Astrocyte of the cerebellum (primary cell): ENCODE measurements around the gene TBXA2R.

Experiments
- DNase-seq: peaks from one replicate; pipeline ENCODE4 v3.0.0-alpha.2; 2011; ENCODE audit warnings: low read depth
- H3K4me3 ChIP-seq: 2 replicates; pipeline ENCODE4 v1.5.1; 2011; ENCODE audit warnings: mild to moderate bottlenecking, low read depth, low read length, moderate library complexity
- in situ Hi-C: cut with HindIII; loops from 2 replicates; pipeline ENCODE4 v1.10.0; 2017; ENCODE audit warnings: low sequenced_read_pairs
- TF ChIP-seq, protein P1 (sequence below): IDR thresholded peaks from 2 replicates; pipeline ENCODE4 v1.5.1; 2012; ENCODE audit warnings: low read length, low read depth, moderate library complexity, mild to moderate bottlenecking; ENCODE audit errors: missing control alignments

Gene TBXA2R

DNA sequence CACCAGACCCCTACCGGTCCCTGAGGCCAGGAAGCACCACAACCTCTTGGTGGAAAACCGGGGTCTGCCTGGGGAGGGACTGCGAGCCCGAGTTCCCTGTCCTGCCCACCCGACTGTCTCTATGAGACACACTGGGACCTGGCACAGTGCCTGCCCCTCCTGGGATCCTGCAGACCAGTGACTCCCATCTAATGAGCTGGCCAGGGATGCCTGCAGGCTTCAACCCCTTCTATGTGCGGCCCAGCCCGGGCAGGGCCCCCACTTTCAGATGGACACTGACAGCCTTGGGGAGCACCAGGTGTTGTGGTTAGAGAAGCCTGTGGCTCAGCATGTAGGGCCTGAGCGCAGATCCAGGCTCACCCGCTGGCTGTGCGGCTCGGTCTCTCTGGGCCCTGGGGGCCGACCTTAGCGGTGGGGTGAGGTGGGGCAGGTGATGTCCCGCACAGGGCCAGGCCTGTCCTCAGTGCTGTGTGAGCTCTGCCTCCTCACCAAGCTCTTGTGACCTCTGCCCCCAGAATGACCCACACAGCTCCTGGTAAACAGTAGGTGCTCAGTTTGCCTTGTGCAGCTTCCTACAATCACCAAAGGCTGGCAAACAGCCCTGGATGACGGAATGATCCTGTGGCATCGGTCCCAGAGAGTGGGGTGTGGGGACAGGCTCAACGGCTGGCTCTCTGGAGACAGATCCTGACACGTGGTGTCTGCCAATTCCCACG, 37.8 kb upstream of the TBXA2R start:
- in situ Hi-C loops = no loop called here
- no peak for DNase-seq
- no peak overlapping the region for H3K4me3 ChIP-seq
- TF ChIP-seq, protein P1, sequence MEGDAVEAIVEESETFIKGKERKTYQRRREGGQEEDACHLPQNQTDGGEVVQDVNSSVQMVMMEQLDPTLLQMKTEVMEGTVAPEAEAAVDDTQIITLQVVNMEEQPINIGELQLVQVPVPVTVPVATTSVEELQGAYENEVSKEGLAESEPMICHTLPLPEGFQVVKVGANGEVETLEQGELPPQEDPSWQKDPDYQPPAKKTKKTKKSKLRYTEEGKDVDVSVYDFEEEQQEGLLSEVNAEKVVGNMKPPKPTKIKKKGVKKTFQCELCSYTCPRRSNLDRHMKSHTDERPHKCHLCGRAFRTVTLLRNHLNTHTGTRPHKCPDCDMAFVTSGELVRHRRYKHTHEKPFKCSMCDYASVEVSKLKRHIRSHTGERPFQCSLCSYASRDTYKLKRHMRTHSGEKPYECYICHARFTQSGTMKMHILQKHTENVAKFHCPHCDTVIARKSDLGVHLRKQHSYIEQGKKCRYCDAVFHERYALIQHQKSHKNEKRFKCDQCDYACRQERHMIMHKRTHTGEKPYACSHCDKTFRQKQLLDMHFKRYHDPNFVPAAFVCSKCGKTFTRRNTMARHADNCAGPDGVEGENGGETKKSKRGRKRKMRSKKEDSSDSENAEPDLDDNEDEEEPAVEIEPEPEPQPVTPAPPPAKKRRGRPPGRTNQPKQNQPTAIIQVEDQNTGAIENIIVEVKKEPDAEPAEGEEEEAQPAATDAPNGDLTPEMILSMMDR = no peak

DNA sequence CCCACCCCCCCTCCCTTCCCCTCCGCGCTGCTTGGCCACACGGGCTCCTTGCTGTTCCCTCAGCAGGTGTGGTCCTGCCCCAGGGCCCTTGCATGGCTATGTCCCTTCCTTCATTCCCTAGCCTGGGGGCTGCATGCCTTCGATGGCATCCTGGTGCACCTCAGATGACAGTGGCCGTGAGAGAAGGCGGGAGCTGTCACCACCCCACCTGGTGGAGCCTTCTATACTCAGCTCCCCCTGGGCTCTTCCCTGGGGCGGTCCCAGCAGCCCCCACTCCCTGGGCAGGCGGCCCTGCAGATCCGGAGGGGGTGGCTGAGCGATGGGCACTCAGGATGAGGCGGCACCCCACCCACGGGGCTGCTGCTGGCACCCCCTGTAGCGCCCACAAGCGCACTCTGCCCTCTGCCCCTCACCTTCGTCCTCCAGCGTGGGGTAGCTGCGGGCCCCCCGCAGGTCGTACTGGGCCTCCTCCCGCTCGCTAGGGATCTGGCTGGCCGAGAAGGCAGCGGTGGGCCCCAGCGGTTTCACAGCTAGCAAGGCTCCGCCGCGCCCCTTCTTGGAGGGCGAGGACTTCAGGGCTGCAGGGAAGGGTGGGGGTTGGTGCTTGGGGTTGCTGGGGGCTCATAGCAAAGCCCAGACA, 37.1 kb upstream of the TBXA2R start:
- TF ChIP-seq, protein P1 = no peak
- in situ Hi-C loops = no loop called here

DNA sequence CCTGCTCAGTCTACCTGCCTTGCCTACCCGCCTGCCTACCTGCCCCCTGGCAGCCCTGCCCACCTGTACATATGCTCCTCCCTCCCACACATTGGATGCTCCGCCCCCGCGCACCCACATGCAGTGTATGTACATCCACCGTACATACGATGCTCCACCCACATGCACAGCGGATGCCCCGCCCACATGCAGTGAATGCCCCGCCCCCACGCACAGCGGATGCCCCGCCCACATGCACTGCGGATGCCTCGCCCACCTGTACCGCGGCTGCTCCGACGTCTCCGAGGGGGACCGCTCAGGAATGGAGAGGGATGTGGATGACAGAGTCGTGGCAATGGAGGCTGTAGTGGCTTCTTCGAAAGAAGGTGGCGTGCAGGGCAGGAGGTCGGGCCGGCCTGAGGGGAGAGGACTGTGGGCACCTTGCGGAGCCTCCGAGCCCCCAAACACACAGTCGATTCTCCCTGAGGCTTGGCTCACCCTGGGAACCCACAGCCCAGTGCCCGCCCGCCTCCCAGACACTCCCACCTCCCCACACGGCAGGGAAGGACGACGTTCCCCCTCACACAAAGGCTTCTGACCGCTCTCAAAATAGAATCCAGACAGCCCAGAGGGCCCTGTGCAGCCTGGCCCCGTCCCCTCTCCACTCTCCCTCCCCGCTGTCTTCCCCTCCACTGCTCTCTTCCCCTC, 36.5 kb upstream of the TBXA2R start:
- in situ Hi-C loops = no loop called here
- no peak for DNase-seq
- no peak overlapping the region for H3K4me3 ChIP-seq
- TF ChIP-seq, protein P1 = no peak

More for the DNA sequence above, 37.1 kb upstream of the TBXA2R start:
- no peak for DNase-seq
- no peak overlapping the region for H3K4me3 ChIP-seq

DNA sequence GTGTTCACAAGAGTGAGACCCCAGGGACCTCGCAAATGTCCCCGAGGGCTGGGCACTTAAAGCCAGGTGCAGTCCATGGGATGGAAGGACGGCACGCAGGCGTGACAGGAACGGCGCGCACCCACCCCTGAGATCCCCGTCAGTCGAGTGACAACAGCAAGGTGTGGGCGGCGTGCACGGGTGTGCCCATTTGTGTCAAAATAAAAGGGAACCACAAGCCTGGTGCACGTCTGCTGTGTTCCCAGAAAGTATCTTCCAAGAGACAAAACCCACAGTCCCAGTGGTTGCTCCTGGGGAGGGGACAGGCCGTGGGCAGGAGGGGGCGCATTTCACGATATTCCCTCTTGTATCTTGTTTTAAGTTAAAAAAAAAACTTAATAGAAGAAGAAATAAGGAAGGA, 35.6 kb upstream of the TBXA2R start:
- in situ Hi-C loops = no loop called here
- DNase-seq = no peak
- TF ChIP-seq, protein P1 = no peak
- no peak overlapping the region for H3K4me3 ChIP-seq

DNA sequence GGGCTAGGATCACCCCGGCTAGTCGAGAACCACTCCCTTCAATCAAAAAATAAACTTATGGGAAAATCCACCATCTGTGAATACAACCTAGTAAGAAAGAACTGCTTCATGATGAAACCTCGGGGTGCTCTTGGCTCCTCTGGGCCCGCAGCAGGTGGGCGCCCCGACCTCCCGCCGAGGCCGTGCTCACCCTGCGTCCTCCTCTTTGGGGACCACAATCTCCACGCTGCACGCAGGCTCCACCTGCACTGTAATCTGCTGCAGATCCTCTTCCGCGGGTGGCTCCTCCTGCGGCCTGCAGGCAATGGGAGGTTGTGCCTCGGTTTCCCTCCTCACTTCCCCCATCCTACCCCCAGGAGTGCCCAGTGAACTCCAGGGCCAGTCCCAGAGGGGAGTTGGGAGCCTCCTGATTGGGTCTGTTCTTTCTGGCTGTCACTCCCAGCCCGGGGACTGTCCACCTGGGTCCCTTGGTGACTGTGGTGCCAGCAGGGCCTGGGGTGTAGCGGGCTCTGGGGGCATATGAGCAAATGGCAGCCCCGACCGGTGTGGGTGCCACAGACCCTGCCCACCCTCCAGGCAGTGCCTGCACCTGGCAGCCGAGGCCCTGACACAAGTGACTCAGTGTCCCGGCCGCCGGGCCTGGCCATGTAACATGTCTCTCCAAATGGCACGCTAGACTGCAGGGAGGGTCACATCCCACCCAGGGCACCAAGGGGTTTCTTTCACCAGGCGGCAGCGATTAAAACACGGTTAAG, 35.0 kb upstream of the TBXA2R start:
- TF ChIP-seq, protein P1 = no peak

DNA sequence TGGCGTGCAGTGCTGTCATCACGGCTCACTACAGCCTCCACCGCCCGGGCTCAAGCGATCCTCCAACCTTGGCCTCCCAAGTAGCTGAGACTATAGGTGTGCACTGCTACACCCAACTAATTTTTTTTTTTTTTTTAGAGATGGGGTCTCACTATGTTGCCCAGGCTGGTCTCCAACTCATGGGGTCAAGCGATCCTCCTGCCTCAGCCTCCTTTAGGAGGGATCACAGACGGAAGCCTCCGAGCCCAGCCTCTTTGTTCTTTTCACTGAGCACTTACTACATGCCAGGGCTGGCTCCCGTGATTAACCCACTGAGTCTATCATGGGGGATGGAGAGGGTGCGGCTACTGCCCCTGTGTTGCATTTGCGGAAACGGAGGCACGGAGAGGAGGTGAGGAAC, 32.8 kb upstream of the TBXA2R start:
- DNase-seq = no peak
- TF ChIP-seq, protein P1 = no peak
- no peak overlapping the region for H3K4me3 ChIP-seq
- in situ Hi-C loops = no loop called here

More for the DNA sequence above, 35.0 kb upstream of the TBXA2R start:
- in situ Hi-C loops = no loop called here
- no peak overlapping the region for H3K4me3 ChIP-seq
- DNase-seq = no peak
